Activated CD4-positive, alpha-beta T cell treated with anti-CD3 and anti-CD28 coated beads, Interleukin-2, amount 50 U/mL, for 1 hour (primary cell): ENCODE data around the gene CACNA1D.

Source experiments
- DNase-seq: peaks from one replicate; pipeline ENCODE4 v3.0.0-alpha.2; 2020

Gene CACNA1D

DNA sequence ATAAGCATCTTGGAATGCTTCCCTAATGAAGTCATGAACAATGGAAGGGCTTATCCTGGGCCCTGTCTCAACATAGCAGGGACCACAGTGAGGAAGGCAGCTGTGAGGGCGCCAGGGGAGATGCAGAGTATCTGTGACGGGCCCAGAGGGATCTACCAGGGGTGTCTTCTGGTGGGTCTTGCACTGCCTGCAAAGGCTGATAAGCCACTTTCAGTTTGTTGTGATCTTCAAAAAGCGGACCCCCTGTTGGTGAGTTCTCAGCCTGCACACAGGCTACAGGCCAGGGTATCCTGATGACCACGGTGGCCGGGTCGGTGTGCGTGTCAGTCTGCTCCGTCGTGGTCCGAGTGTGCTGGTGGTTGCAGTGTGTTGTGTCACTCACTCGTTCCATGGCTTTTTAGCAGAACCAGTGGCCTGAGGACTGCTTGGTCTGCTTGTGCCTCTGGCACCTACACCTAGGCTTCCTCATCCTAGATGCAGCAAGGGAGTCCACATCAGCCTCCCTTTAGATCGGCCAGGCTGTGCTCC, 305.0 kb downstream of the CACNA1D start:
- no peak for DNase-seq

DNA sequence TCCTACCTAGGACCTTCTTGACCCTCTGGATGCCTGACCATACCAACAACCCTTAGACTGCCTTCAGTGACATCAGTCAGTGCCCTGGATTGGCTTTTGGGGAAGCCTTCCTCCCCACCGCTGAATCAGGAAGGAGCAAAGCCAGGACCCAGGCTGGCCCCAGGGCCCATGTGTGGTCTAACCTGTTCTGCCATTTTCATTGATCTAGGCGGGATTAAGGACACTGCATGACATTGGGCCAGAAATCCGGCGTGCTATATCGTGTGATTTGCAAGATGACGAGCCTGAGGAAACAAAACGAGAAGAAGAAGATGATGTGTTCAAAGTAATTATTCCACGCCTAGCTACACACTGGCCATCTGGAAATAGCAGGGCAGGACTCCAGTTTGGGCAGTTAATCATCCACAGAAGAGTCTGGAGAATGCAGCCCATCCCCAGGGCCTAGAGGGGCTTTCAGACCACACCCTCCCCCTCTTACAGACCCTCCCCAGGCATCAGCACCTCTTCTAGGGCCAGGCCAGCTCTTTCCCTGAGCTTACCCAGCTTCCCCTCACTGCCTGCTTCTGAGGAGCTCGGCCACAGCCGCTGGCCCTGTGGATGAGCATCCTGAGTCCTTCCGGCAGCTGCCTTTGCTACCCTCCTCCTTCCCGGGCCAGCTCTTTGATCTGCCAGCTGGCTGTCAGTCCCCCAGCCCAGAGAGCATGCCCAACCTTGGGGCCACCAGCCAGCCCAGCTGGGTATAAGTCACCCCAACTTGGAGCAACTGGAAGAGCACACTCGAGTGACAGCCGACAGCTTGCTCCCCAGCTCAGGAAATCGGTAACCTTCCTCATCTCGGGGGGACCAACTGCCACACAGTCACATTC, 305.9 kb downstream of the CACNA1D start:
- no peak for DNase-seq

DNA sequence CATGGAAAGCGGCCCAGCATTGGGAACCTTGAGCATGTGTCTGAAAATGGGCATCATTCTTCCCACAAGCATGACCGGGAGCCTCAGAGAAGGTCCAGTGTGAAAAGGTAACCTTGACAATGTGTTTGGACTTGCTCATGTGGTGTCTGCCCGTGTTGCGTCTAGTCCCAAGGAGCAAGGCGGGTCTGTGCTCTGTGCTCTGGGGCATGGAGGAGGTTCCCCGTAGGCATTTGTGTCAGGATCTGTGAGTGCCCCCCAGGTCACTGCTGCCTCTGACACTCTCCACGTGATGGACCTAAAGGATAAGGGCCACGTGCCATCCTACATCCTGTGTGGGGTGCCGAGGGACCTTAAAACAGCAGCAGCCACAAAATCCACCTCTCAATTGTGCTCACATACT, 306.9 kb downstream of the CACNA1D start:
- DNase-seq, result no peak

DNA sequence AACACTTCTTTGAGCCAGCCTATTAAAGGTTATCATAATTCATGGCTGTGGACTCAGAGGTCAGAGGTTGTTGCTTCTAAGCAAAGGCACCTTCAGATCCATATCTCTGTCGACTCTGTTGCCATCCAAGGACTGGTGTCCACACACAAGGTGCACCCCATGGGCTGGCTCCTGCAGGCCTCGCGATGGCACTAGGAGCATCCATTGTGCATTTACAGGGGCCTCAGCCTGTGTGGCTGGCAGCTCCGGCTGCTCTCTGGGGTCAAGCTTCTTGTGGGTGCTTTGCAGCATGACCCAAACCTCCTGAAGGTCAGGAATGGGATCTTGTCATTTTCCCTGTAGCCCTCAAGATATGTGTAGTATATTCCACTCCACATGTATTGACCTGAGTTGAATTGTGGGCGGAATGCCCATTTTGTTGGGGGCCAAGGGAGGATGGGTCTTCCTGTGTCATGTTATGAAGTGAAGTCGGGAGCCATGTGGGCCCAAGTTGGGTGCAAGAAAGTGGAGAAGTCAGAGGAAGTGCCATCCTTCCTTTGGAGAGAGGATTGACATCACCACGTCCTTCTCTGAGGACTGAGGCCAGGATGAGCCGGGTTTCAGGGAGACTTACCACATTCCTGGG, 308.0 kb downstream of the CACNA1D start:
- no peak for DNase-seq

DNA sequence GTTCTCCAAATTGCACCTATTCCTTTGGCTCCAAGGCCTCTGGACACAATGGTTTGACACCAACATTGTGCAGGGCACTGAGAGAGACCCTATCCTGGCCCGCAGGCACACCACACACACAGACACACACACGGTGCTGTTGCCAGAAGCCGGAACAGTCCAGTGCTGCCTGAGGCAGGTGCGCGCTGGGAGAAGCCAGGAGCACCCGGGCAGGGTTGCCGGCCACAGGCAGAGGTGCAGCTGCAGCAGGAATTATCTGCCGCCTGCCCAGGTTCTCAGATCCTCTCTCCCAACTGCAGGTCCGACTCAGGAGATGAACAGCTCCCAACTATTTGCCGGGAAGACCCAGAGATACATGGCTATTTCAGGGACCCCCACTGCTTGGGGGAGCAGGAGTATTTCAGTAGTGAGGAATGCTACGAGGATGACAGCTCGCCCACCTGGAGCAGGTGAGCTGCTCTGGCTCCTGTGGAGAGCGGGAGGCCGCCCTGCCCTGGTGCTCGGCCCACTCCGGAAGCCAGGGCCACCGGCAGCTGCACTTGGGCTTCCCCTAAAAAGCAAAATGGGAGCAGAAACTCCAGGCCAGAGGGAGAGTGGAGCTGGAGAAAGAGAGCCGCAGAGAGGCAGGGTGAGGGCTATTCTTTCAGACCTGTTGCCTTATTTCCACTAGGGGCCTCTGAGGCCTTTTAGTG, 308.9 kb downstream of the CACNA1D start:
- no peak for DNase-seq

DNA sequence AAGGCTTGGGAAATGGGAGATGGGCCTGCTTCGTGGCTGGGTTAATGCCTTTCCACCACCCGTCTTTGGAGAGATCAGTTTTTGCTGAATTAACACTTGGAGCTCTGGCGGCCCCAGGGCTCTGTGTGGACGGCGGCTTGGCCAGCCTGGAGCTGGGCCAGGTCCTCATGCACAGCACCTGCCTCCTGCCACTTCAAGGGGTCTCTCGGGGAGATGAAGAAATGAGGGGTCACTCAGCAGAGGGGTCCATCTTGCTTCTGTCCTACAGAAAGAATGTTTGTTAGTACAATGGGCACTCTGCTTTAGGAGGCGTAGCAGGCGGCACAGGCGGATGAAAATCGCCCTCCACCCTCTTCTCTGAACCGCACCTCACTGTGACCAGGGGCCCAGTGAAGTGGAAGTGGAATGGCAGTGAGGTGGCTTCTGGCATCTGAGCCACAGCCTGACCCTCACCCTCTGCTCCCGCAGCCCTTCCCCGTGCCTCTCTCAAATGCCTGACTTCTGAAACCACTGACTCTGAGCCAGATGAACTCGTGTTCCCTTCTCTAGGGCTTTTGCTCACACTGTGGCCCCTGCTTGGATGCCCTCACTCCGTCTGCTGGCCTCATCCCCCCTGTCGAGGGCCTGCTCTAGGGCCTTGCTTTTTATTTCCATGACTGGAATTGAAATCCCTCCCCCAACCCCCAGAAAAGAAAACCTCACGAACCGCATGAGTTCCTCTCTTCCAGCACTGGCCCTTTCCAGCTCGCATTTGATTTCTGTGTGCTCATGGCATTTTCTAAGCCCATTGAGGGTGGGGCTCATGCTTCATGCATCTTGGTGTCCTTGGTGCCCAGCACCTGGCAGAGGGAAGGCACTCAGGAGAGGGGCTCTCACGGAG, 309.6 kb downstream of the CACNA1D start:
- no peak for DNase-seq

DNA sequence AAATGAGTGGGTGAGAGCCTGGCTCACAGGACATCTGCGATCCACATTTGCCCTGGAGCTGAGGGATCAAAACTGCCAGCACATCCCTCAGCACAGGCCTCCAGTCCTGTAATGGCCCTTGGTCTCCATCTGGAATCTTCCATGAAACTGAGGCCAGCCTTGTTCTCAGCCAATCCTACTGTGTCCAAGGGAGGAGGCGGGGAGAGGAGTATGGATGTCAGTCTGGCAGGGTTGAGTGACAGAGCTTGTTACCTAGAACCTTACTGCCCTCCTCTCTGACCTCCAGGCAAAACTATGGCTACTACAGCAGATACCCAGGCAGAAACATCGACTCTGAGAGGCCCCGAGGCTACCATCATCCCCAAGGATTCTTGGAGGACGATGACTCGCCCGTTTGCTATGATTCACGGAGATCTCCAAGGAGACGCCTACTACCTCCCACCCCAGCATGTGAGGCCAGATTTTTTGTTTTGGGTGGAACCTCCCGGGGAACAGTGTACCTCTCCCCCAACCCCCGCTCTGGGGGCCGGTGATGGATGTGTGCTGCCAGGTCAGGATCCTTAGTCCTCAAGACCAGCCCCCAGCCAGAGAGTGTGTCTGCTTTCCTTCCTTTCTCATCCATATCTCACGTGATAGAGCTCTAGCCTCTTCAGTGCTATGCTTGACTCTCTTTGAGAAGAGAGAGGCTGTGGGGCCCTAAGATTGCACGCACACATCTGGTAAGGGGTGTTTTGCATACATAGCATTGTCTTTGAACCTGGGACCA, 310.5 kb downstream of the CACNA1D start:
- no peak for DNase-seq

DNA sequence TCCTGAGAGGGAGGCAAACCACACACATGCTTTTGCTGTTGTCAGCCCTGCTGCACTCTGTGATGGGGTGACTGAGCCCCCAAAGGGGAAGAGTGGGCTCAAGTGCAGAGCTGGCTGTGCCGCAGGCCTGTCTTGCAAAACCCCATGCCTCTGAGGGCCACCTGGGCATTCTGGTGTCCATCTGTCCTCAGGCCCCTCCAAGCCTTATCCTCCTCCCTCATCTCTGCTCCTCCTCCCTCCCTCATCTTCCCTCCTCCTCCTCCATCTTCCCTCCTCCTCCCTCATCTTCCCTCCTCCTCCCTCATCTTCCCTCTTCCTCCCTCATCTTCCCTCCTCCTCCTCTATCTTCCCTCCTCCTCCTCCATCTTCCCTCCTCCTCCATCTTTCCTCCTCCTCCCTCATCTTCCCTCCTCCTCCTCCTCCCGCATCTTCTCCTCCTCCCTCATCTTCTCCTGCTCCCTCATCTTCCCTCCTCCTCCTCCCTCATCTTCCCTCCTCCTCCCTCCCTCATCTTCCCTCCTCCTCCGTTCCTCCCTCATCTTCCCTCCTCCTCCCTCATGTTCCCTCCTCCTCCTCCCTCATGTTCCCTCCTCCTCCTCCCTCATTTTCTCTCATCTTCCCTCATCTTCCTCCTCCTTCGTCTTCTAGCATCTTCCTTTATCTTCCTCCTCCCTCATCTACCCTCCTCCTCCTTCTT, 311.2 kb downstream of the CACNA1D start:
- DNase-seq, result no peak

DNA sequence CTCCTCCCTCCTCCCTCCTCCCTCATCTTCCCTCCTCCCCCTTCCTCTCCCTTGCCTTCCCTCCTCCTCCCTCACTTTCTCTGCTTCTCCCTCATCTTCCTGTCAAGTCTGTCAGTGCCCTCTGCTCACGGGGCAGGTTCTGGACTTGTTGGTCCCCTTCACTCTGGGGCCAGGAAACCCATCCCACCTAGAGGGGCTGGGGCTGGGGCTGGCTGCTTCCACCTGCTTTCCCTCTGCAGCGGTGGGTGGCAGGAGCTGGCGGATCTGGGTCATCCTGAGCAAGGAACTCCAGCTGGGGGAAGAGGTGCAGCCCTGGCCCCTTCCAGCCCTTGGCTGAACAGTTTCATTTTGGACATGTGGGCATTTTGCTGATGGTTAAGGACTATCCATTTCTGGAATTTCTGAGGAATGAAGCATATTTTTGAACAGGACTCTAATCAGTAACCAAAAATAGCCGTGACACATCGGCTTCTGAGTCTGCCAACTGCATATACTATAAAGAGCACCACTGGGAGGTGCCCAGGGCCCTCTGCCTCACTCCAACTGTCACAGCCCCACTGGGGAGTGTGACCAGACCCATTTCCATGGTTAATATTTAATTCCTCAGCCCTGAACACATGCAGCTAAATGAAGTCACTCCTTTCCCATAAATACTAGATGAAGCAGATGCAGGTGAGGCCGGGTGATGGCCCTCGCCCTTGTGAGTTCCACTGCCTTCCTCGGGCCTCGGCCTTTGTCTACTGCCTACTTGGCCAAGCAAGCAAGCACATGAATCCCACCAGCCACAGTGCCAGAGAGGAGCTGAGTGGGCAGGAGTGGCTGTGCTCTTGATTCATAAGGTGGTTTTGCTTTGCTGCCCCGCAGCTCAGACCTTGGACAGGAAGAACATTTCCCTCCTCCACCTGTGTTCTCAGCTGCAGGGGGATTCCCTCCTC, 312.0 kb downstream of the CACNA1D start:
- no peak for DNase-seq

DNA sequence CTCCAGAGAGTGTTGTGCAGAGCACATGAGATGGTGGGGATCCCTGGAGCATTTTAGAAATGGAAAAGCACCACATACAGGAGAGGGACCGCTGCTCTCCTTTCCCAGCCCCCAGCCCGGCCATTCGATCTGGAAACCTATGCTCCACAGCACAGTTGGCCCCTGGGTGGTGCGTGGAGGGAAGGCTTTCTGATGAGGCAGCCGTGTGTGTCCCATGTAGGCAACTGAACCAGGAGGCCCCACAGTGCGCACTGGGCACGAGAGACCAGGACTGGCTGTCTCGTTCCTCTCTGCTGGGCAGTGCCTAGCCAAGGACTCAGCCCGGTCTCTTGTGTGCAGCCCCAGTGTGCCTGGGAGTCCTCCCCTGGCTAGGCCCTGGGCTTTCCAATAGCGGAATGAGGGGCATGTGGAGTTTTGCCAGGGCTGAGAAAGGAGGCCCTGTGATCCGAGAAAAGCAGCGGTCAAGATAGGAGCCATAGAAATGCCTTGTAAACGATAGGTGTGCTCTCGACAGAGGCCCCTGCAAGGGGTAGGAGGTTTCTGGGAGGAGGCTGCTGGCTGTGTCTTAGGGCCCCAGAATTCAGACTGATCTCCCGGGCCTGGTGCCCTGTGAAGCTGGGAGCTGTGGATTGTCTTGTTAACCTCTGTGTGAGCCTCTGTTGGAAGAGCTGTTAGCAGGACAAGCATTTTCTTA, 312.9 kb downstream of the CACNA1D start:
- no peak for DNase-seq

DNA sequence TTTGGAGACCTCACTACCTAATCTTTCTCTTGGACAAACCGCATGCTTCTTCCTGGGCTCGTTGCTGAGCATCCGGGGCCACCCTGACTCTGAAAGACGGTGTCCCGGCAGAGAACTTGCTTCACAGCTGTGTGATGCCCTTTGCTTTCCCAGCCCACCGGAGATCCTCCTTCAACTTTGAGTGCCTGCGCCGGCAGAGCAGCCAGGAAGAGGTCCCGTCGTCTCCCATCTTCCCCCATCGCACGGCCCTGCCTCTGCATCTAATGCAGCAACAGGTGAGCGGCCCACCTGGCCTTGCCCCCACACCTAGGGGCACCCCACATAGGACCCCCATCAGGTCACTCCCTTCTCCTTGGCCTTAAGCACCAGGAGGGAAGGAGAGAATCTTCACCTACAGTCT, 314.1 kb downstream of the CACNA1D start:
- no peak for DNase-seq

DNA sequence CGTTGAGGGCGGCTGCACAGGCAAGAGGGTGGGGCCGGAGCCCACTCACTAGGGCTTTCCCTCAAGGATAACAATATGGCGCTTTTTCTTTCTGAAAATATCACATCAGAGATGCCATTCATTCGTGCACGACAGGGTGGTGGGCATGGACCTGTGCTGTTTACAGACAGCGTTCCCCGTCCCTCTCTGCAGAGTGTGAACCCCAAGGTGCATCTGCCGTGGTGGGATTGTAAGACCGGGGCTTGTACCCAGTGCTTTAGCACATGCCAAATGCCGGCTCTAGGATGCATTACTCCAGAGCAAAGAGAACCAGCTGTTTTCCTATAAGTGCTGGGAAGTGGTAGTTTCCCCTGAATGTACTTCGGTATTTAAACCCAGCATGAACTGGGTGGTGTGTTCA, 314.9 kb downstream of the CACNA1D start:
- no peak for DNase-seq

DNA sequence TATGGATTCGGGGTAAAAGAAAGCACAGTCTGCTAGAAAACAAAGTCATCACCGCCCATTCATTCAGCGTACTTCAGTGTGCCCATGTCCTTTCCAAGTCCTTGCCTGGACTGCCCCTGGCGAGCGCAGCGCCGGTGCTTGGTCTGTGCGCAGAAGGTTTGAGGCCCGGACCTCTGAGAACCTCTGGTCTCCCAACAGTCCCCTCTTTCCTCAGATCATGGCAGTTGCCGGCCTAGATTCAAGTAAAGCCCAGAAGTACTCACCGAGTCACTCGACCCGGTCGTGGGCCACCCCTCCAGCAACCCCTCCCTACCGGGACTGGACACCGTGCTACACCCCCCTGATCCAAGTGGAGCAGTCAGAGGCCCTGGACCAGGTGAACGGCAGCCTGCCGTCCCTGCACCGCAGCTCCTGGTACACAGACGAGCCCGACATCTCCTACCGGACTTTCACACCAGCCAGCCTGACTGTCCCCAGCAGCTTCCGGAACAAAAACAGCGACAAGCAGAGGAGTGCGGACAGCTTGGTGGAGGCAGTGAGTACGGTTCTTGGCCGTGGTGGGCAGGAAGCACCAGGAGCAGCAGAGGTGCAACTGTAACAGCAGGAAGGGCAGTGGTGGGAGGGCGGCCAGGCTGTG, 315.5 kb downstream of the CACNA1D start:
- DNase-seq, result no peak

DNA sequence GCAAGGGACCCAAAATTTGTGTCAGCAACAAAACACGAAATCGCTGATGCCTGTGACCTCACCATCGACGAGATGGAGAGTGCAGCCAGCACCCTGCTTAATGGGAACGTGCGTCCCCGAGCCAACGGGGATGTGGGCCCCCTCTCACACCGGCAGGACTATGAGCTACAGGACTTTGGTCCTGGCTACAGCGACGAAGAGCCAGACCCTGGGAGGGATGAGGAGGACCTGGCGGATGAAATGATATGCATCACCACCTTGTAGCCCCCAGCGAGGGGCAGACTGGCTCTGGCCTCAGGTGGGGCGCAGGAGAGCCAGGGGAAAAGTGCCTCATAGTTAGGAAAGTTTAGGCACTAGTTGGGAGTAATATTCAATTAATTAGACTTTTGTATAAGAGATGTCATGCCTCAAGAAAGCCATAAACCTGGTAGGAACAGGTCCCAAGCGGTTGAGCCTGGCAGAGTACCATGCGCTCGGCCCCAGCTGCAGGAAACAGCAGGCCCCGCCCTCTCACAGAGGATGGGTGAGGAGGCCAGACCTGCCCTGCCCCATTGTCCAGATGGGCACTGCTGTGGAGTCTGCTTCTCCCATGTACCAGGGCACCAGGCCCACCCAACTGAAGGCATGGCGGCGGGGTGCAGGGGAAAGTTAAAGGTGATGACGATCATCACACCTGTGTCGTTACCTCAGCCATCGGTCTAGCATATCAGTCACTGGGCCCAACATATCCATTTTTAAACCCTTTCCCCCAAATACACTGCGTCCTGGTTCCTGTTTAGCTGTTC, 316.9 kb downstream of the CACNA1D start:
- DNase-seq, result no peak

DNA sequence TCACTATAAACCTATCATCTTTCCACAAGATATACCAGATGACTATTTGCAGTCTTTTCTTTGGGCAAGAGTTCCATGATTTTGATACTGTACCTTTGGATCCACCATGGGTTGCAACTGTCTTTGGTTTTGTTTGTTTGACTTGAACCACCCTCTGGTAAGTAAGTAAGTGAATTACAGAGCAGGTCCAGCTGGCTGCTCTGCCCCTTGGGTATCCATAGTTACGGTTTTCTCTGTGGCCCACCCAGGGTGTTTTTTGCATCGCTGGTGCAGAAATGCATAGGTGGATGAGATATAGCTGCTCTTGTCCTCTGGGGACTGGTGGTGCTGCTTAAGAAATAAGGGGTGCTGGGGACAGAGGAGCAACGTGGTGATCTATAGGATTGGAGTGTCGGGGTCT, 318.0 kb downstream of the CACNA1D start:
- no peak for DNase-seq

DNA sequence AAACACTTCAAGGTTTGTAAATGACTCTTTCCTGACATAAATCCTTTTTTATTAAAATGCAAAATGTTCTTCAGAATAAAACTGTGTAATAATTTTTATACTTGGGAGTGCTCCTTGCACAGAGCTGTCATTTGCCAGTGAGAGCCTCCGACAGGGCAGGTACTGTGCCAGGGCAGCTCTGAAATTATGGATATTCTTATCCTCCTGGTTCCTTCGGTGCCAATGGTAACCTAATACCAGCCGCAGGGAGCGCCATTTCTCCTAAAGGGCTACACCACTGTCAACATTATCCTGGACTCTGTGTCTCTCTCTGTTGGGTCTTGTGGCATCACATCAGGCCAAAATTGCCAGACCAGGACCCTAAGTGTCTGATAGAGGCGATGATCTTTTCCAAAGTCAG, 318.8 kb downstream of the CACNA1D start:
- no peak for DNase-seq

DNA sequence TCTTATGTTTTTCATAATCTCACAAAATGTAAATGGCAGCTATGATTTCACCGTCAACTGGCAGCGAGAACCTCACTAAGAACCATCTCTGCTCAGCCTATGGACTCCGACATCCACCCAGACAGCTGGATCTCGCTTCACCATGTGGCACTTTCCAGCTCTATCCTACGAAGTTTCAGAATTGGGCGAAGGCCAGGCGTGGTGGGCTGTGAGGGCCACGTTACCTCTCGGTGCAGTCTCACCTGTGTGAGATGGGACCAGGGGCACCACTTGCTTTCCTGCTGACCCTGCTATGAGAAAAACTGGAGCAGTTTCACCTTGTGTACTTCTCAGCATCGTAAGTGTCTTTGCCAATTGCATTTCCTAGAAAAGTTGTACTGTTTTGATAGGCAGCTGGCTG, 319.5 kb downstream of the CACNA1D start:
- no peak for DNase-seq

DNA sequence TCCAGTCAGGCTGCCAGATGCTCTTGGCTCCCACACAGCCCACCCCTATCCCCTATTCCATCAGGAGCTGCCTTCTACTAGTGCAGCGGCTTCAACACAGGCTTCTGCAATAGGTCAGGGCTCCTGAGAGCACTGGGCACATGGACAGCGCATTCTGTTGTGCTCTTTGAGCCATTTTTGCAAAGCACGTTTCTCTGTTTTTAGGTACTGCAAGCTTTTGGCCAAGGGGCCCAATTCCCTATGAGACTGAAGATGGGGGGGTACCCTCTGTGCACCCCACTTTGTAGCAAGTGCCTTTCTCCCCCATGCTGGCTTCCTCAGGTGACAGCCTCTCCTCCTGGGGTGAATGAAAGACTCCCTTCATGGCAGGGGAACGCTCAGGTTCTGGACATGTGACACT, 320.7 kb downstream of the CACNA1D start:
- DNase-seq, result no peak
